Endothelial cell (in vitro differentiated cells): ENCODE data around the gene GUCA2B. TPM values are rescaled to one million over a fixed set of nuclear protein-coding genes. Genes with fewer than 3 reads are reported as not detected.

Source experiments
- DNase-seq: peaks from one replicate; pipeline ENCODE4 v3.0.0; 2021; ENCODE audit warnings: low spot score
- H3K27ac Mint-ChIP-seq: one replicate; pipeline ENCODE4 v1.8.0; 2021; ENCODE audit warnings: mixed read lengths, inconsistent platforms; ENCODE audit not compliant: unreplicated experiment
- H3K27me3 Mint-ChIP-seq: one replicate; pipeline ENCODE4 v1.8.0; 2021; ENCODE audit warnings: mild to moderate bottlenecking, moderate library complexity, mixed read lengths, inconsistent platforms; ENCODE audit not compliant: unreplicated experiment
- H3K36me3 Mint-ChIP-seq: one replicate; pipeline ENCODE4 v1.8.0; 2021; ENCODE audit warnings: mild to moderate bottlenecking, low read depth, mixed read lengths, inconsistent platforms; ENCODE audit not compliant: unreplicated experiment
- H3K4me1 Mint-ChIP-seq: one replicate; pipeline ENCODE4 v1.8.0; 2021; ENCODE audit warnings: mild to moderate bottlenecking, mixed read lengths, inconsistent platforms; ENCODE audit not compliant: unreplicated experiment
- H3K4me3 Mint-ChIP-seq: one replicate; pipeline ENCODE4 v1.8.0; 2021; ENCODE audit warnings: mild to moderate bottlenecking, mixed read lengths, inconsistent platforms; ENCODE audit not compliant: unreplicated experiment
- H3K9me3 Mint-ChIP-seq: one replicate; pipeline ENCODE4 v1.8.0; 2021; ENCODE audit warnings: mixed read lengths, inconsistent platforms; ENCODE audit not compliant: unreplicated experiment
- CTCF ChIP-seq: fragments of 200-600 bp; sonication (generic); IDR thresholded peaks from one replicate; pipeline ENCODE4 v1.5.0; 2021; ENCODE audit warnings: antibody characterized with exemption; ENCODE audit not compliant: unreplicated experiment
- total RNA-seq: library from RNA; stranded (reverse); fragmentation: NEBNext Ultra II Directional; extraction: Animal tissue kit (Norgen Biotek cat#: 25700); gene quantifications from one replicate; pipeline ENCODE4 v1.2.1, GENCODE V29; 2021; ENCODE audit not compliant: unreplicated experiment

GUCA2B gene
- total RNA-seq, 1 donor from 2014 or later: not detected

GRCh38 chr1:42117214-42117613, 36.0 kb upstream of the GUCA2B start:
- Mint-ChIP-seq H3K4me1 (peaks cover 6% of the 10 kb centered on the region), H3K27ac (no peak overlapping the region), H3K27me3 (no peaks in the 10 kb centered on the region), H3K9me3 (no peaks in the 10 kb centered on the region), H3K36me3 (no peaks in the 10 kb centered on the region), H3K4me3 (no peak overlapping the region)
- DNase-seq: no peak
- TF ChIP-seq CTCF: no peak

- H3K27me3 Mint-ChIP-seq: no peaks in the 10 kb centered on the region
- DNase-seq: no peak
- no peaks in the 10 kb centered on the region for H3K36me3 Mint-ChIP-seq
- H3K9me3 Mint-ChIP-seq: no peaks in the 10 kb centered on the region
- no peak overlapping the region for H3K27ac Mint-ChIP-seq
- H3K4me3 Mint-ChIP-seq: no peak overlapping the region
- peaks cover 6% of the 10 kb centered on the region for H3K4me1 Mint-ChIP-seq
- TF ChIP-seq CTCF: no peak
Observed at GRCh38 chr1:42118125-42118524, 35.1 kb upstream of the GUCA2B start.

- Mint-ChIP-seq H3K27ac (no peak overlapping the region), H3K4me3 (no peak overlapping the region), H3K9me3 (no peaks in the 10 kb centered on the region), H3K27me3 (no peaks in the 10 kb centered on the region), H3K4me1 (peaks cover under 1% of the 10 kb centered on the region), H3K36me3 (no peaks in the 10 kb centered on the region)
- DNase-seq: no peak
- no peak for TF ChIP-seq CTCF
Observed at GRCh38 chr1:42122408-42122807, 30.8 kb upstream of the GUCA2B start.

GRCh38 chr1:42125552-42125951, 27.7 kb upstream of the GUCA2B start:
- no peaks in the 10 kb centered on the region for H3K36me3 Mint-ChIP-seq
- TF ChIP-seq CTCF: no peak
- DNase-seq: no peak

GRCh38 chr1:42127767-42128166, 25.4 kb upstream of the GUCA2B start:
- Mint-ChIP-seq H3K4me1 (no peaks in the 10 kb centered on the region), H3K4me3 (no peak overlapping the region), H3K27me3 (no peaks in the 10 kb centered on the region), H3K9me3 (no peaks in the 10 kb centered on the region), H3K27ac (no peak overlapping the region), H3K36me3 (no peaks in the 10 kb centered on the region)
- no peak for DNase-seq
- no peak for TF ChIP-seq CTCF

More at GRCh38 chr1:42125552-42125951, 27.7 kb upstream of the GUCA2B start:
- H3K27me3 Mint-ChIP-seq: no peaks in the 10 kb centered on the region
- no peaks in the 10 kb centered on the region for H3K4me1 Mint-ChIP-seq
- H3K9me3 Mint-ChIP-seq: no peaks in the 10 kb centered on the region
- H3K27ac Mint-ChIP-seq: no peak overlapping the region
- no peak overlapping the region for H3K4me3 Mint-ChIP-seq
